Loucy (cell line): ENCODE measurements around the gene GAGE12H.
"Not testable (repeated sequence)": the region's sequence is repeated elsewhere in the genome, so short reads cannot be mapped to it uniquely, and the experiment has no call there.

Source experiments
- H2AFZ ChIP-seq: fragments of 200-600 bp; sonication (generic); 2 replicates; pipeline ENCODE4 v1.6.0; 2016; ENCODE audit warnings: antibody characterized with exemption, mild to moderate bottlenecking, low read length, moderate library complexity
- H3F3A ChIP-seq: fragments of 200-600 bp; 2 replicates; pipeline ENCODE4 v1.6.0; 2016; ENCODE audit warnings: antibody characterized with exemption, low read depth, mild to moderate bottlenecking
- H3K27me3 ChIP-seq: fragments of 200-600 bp; sonication (generic); 2 replicates; pipeline ENCODE4 v1.6.1; 2014; ENCODE audit warnings: low read length, mild to moderate bottlenecking; ENCODE audit not compliant: insufficient read depth, poor library complexity, severe bottlenecking
- H3K36me3 ChIP-seq: fragments of 200-600 bp; sonication (generic); 2 replicates; pipeline ENCODE4 v1.6.1; 2016; ENCODE audit warnings: low read length; ENCODE audit not compliant: insufficient read depth
- H3K4me1 ChIP-seq: fragments of 200-600 bp; sonication (generic); 2 replicates; pipeline ENCODE4 v1.5.1; 2014; ENCODE audit warnings: low read length, mild to moderate bottlenecking; ENCODE audit not compliant: insufficient read depth, poor library complexity, severe bottlenecking
- H3K4me2 ChIP-seq: fragments of 200-600 bp; sonication (generic); 2 replicates; pipeline ENCODE4 v1.6.0; 2014; ENCODE audit warnings: antibody characterized with exemption, low read length, low read depth, mild to moderate bottlenecking; ENCODE audit not compliant: poor library complexity, severe bottlenecking
- H3K4me3 ChIP-seq: fragments of 200-600 bp; sonication (generic); 2 replicates; pipeline ENCODE4 v1.5.1; 2014; ENCODE audit warnings: low read length, mild to moderate bottlenecking, mixed read lengths; ENCODE audit not compliant: poor library complexity, severe bottlenecking
- H3K79me2 ChIP-seq: fragments of 200-600 bp; sonication (generic); 2 replicates; pipeline ENCODE4 v1.6.1; 2014; ENCODE audit warnings: low read length; ENCODE audit not compliant: insufficient read depth
- H3K9ac ChIP-seq: fragments of 200-600 bp; sonication (generic); 2 replicates; pipeline ENCODE4 v1.6.0; 2014; ENCODE audit warnings: mild to moderate bottlenecking, low read depth, low read length, moderate library complexity; ENCODE audit not compliant: poor library complexity, severe bottlenecking
- H3K9me2 ChIP-seq: fragments of 200-600 bp; sonication (generic); replicated peaks from 2 replicates; pipeline ENCODE4 v1.6.1; 2016; ENCODE audit warnings: low read depth, low read length, mixed read lengths
- H3K9me3 ChIP-seq: fragments of 200-600 bp; sonication (generic); 2 replicates; pipeline ENCODE4 v1.6.1; 2014; ENCODE audit warnings: mild to moderate bottlenecking, antibody characterized with exemption, low read length, low read depth; ENCODE audit not compliant: insufficient read depth
- H4K20me1 ChIP-seq: fragments of 200-600 bp; sonication (generic); 2 replicates; pipeline ENCODE4 v1.6.0; 2014; ENCODE audit warnings: antibody characterized with exemption, low read length, mild to moderate bottlenecking; ENCODE audit not compliant: insufficient read depth, poor library complexity, severe bottlenecking

GAGE12H gene

DNA sequence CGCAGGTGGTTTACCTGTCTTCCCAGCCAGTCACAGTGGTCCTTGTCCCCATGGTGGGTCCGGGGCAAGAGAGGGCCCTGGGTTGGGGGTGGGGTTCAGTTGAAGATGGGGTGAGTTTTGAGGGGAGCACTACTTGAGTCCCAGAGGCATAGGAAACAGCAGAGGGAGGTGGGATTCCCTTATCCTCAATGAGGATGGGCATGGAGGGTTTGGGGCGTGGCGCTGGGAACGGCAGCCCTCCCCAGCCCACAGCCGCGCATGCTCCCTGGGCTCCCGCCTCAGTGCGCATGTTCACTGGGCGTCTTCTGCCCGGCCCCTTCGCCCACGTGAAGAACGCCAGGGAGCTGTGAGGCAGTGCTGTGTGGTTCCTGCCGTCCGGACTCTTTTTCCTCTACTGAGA, at the start of gene GAGE12H:
Gene GAGE12H (plus strand): TSS at position 301 of the 400 bp plus-strand sequence. CDS start 1,155 bp downstream, outside the sequence.
- not testable (repeated sequence) for H3K9ac ChIP-seq, H4K20me1 ChIP-seq, H3K36me3 ChIP-seq, H3F3A ChIP-seq, H3K4me2 ChIP-seq, H3K79me2 ChIP-seq, H3K27me3 ChIP-seq, H3K4me3 ChIP-seq, H2AFZ ChIP-seq, H3K9me3 ChIP-seq, H3K4me1 ChIP-seq, H3K9me2 ChIP-seq

GRCh38 chrX:49531877-49532276, 47.9 kb upstream of the GAGE12H start, which contains the start of gene GAGE12C:
Gene GAGE12C (plus strand): TSS chrX:49532177. CDS start chrX:49533332, 1,155 bp downstream.
- H3K27me3 ChIP-seq, H3K4me1 ChIP-seq, H3K9me3 ChIP-seq, H3K9me2 ChIP-seq, H3K79me2 ChIP-seq, H3K9ac ChIP-seq, H3K4me2 ChIP-seq, H3K36me3 ChIP-seq, H2AFZ ChIP-seq, H4K20me1 ChIP-seq, H3K4me3 ChIP-seq, H3F3A ChIP-seq: not testable (repeated sequence)

GRCh38 chrX:49541433-49541832, 38.3 kb upstream of the GAGE12H start, which contains the start of gene GAGE12D:
Gene GAGE12D (plus strand): TSS chrX:49541733. CDS start chrX:49542888, 1,155 bp downstream.
- H2AFZ ChIP-seq, H3K9me2 ChIP-seq, H3K9me3 ChIP-seq, H3K4me1 ChIP-seq, H3K36me3 ChIP-seq, H3F3A ChIP-seq, H3K79me2 ChIP-seq, H3K4me2 ChIP-seq, H4K20me1 ChIP-seq, H3K4me3 ChIP-seq, H3K27me3 ChIP-seq, H3K9ac ChIP-seq: not testable (repeated sequence)

- H3F3A ChIP-seq, H3K9me3 ChIP-seq, H3K4me2 ChIP-seq, H3K36me3 ChIP-seq, H3K79me2 ChIP-seq, H4K20me1 ChIP-seq, H3K27me3 ChIP-seq, H2AFZ ChIP-seq, H3K9ac ChIP-seq, H3K4me3 ChIP-seq, H3K4me1 ChIP-seq, H3K9me2 ChIP-seq: not testable (repeated sequence)
Observed at GRCh38 chrX:49550989-49551388, 28.8 kb upstream of the GAGE12H start, which contains the start of gene GAGE12E. Gene GAGE12E (plus strand): TSS chrX:49551289. CDS start chrX:49552444, 1,155 bp downstream.

GRCh38 chrX:49560542-49560941, 19.2 kb upstream of the GAGE12H start, which contains the start of gene GAGE12F:
Gene GAGE12F (plus strand): TSS chrX:49560842. CDS start chrX:49561997, 1,155 bp downstream.
- H3K27me3 ChIP-seq, H3K9ac ChIP-seq, H4K20me1 ChIP-seq, H3K79me2 ChIP-seq, H2AFZ ChIP-seq, H3K4me3 ChIP-seq, H3K36me3 ChIP-seq, H3K9me3 ChIP-seq, H3K9me2 ChIP-seq, H3K4me2 ChIP-seq, H3F3A ChIP-seq, H3K4me1 ChIP-seq: not testable (repeated sequence)

- not testable (repeated sequence) for H3K9ac ChIP-seq, H3K9me3 ChIP-seq, H3F3A ChIP-seq, H3K4me3 ChIP-seq, H3K79me2 ChIP-seq, H2AFZ ChIP-seq, H3K36me3 ChIP-seq, H3K4me1 ChIP-seq, H3K9me2 ChIP-seq, H3K4me2 ChIP-seq, H3K27me3 ChIP-seq, H4K20me1 ChIP-seq
Observed at GRCh38 chrX:49568728-49569127, 11.0 kb upstream of the GAGE12H start.

DNA sequence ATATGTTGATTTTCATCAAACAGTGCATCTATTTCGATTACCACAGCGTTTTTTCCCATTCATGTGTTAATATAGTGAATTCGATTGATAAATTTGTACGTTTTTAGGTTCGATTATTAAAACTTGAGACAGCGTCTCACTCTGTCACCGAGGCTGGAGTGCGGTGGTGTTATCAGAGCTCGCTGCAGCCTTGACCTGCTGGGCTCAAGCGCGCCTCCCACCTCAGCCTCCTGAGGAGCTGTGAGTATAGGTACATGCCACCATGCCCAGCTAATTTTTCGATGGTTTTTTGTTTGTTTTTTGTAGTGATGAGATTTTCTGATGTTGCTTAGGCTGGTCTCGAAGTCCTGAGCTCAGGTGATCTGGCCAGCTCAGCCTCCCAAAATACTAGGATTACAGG, 10.6 kb upstream of the GAGE12H start:
- H4K20me1 ChIP-seq, H2AFZ ChIP-seq, H3K4me2 ChIP-seq, H3K9me2 ChIP-seq, H3K4me3 ChIP-seq, H3K27me3 ChIP-seq, H3K36me3 ChIP-seq, H3K79me2 ChIP-seq, H3F3A ChIP-seq, H3K9ac ChIP-seq, H3K9me3 ChIP-seq, H3K4me1 ChIP-seq: not testable (repeated sequence)
